Measurements from ENCODE around the gene CHRNB1.
A peak's percentile ranks its signal among the peaks of the same experiment; 100 is the strongest.
"Not testable (repeated sequence)": the region's sequence is repeated elsewhere in the genome, so short reads cannot be mapped to it uniquely, and the experiment has no call there.

Gene CHRNB1

GRCh38 chr17:7482742-7483088 lies 37.9 kb downstream of the CHRNB1 start:
- peaks cover 31% of the 10 kb centered on the region for H3K79me1 ChIP-seq (ENCODE audit: low read length)
- H2BK120ac ChIP-seq (ENCODE audit: insufficient read depth, low read length, poor library complexity); H2BK12ac ChIP-seq (ENCODE audit: low read length); H3K27me3 ChIP-seq (ENCODE audit: insufficient read depth, low read length); H3K4ac ChIP-seq (ENCODE audit: low read depth, low read length); H2BK5ac ChIP-seq (ENCODE audit: low read depth, low read length, poor library complexity); H4K12ac ChIP-seq (ENCODE audit: low read depth, low read length); H3K23ac ChIP-seq (ENCODE audit: low read length); DNase-seq; H3K4me2 ChIP-seq (ENCODE audit: low read length); H3K27ac ChIP-seq (ENCODE audit: low read depth, low read length); H3K4me3 ChIP-seq (ENCODE audit: low read depth, low read length); H3K9ac ChIP-seq (ENCODE audit: low read length); H3K36me3 ChIP-seq (ENCODE audit: control insufficient read depth in 1 of 2, insufficient read depth in 2 of 2, low read length in 2 of 2); H2AFZ ChIP-seq (ENCODE audit: insufficient read depth, low read length, poor library complexity); H3K9me3 ChIP-seq (ENCODE audit: insufficient read depth, low read depth, low read length): not testable (repeated sequence)
- H3K79me2 ChIP-seq (ENCODE audit: control insufficient read depth, insufficient read depth, low read length, poor library complexity): peaks cover 32% of the 10 kb centered on the region
- peak overlapping the region; percentile 96 for H4K91ac ChIP-seq (ENCODE audit: low read depth, low read length)
- H4K8ac ChIP-seq (ENCODE audit: low read depth, low read length): peak overlapping the region; percentile 98
- peak overlapping the region; percentile 99 for H3K18ac ChIP-seq (ENCODE audit: low read length)
- H2AK5ac ChIP-seq (ENCODE audit: low read length): peak overlapping the region; percentile 97
- H3K14ac ChIP-seq (ENCODE audit: low read length): peak overlapping the region; percentile 5
- peaks cover 27 to 29% of the 10 kb centered on the region in 2 experiments for H3K4me1 ChIP-seq (ENCODE audit: control insufficient read depth in 1 of 2, insufficient read depth in 2 of 2, low read length in 2 of 2)
- no CpG with 5 or more reads among the region's 6 CpGs for WGBS (ENCODE audit: extremely low coverage, insufficient coverage, insufficient read length)

- Histone ChIP-seq H3K4me3 (ENCODE audit: low read depth, low read length) (peak overlapping the region; percentile 76), H3K79me1 (ENCODE audit: low read length) (peaks cover 29% of the 10 kb centered on the region), H3K27me3 (ENCODE audit: insufficient read depth, low read length) (no peaks in the 10 kb centered on the region), H3K18ac (ENCODE audit: low read length) (peak overlapping the region; percentile 99), H4K12ac (ENCODE audit: low read depth, low read length) (peak overlapping the region; percentile 98), H3K27ac (ENCODE audit: low read depth, low read length) (peak overlapping the region; percentile 97), H4K91ac (ENCODE audit: low read depth, low read length) (peak overlapping the region; percentile 96), H3K14ac (ENCODE audit: low read length) (peak overlapping the region; percentile 99), H4K8ac (ENCODE audit: low read depth, low read length) (peak overlapping the region; percentile 98), H2BK12ac (ENCODE audit: low read length) (peak overlapping the region; percentile 73), H2BK120ac (ENCODE audit: insufficient read depth, low read length, poor library complexity) (peak overlapping the region; percentile 94), H2AFZ (ENCODE audit: insufficient read depth, low read length, poor library complexity) (peak overlapping the region; percentile 97), H3K4ac (ENCODE audit: low read depth, low read length) (peak overlapping the region; percentile 85), H3K79me2 (ENCODE audit: control insufficient read depth, insufficient read depth, low read length, poor library complexity) (peaks cover 32% of the 10 kb centered on the region), H3K4me2 (ENCODE audit: low read length) (peak overlapping the region; percentile 77), H2AK5ac (ENCODE audit: low read length) (peak overlapping the region; percentile 97), H3K9ac (ENCODE audit: low read length) (peak overlapping the region; percentile 88), H3K23ac (ENCODE audit: low read length) (no peak overlapping the region), H2BK5ac (ENCODE audit: low read depth, low read length, poor library complexity) (peak overlapping the region; percentile 97), H3K36me3 (ENCODE audit: control insufficient read depth in 1 of 2, insufficient read depth in 2 of 2, low read length in 2 of 2) (no peaks in the 10 kb centered on the region), H3K4me1 (ENCODE audit: control insufficient read depth in 1 of 2, insufficient read depth in 2 of 2, low read length in 2 of 2) (peaks cover 20 to 21% of the 10 kb centered on the region in 2 experiments), H3K9me3 (ENCODE audit: insufficient read depth, low read depth, low read length) (no peaks in the 10 kb centered on the region)
- peak; percentile 89 to 91 for DNase-seq
- no CpG with 5 or more reads among the region's 38 CpGs for WGBS (ENCODE audit: extremely low coverage, insufficient coverage, insufficient read length)
Measured at GRCh38 chr17:7483255-7484066, 38.6 kb downstream of the CHRNB1 start.

GRCh38 chr17:7484067-7484918 lies 39.4 kb downstream of the CHRNB1 start, which contains the start of gene POLR2A:
Gene POLR2A, plus strand, starts transcription at chr17:7484366.
- no peaks in the 10 kb centered on the region for H3K36me3 ChIP-seq (ENCODE audit: control insufficient read depth in 1 of 2, insufficient read depth in 2 of 2, low read length in 2 of 2)
- peak within 1 kb of the TSS; percentile 98 for H4K8ac ChIP-seq (ENCODE audit: low read depth, low read length)
- peak within 1 kb of the TSS; percentile 96 for H4K91ac ChIP-seq (ENCODE audit: low read depth, low read length)
- H2BK120ac ChIP-seq (ENCODE audit: insufficient read depth, low read length, poor library complexity): peak within 1 kb of the TSS; percentile 94
- H4K12ac ChIP-seq (ENCODE audit: low read depth, low read length): peak within 1 kb of the TSS; percentile 98
- peak within 1 kb of the TSS; percentile 99 for H3K18ac ChIP-seq (ENCODE audit: low read length)
- H3K79me1 ChIP-seq (ENCODE audit: low read length): peaks cover 21% of the 10 kb centered on the region
- H2AK5ac ChIP-seq (ENCODE audit: low read length): peak within 1 kb of the TSS; percentile 97
- no peaks in the 10 kb centered on the region for H3K9me3 ChIP-seq (ENCODE audit: insufficient read depth, low read depth, low read length)
- H3K27ac ChIP-seq (ENCODE audit: low read depth, low read length): peak within 1 kb of the TSS; percentile 97
- H3K79me2 ChIP-seq (ENCODE audit: control insufficient read depth, insufficient read depth, low read length, poor library complexity): peaks cover 25% of the 10 kb centered on the region
- H3K4me3 ChIP-seq (ENCODE audit: low read depth, low read length): peak within 1 kb of the TSS; percentile 81
- H3K27me3 ChIP-seq (ENCODE audit: insufficient read depth, low read length): no peaks in the 10 kb centered on the region
- peak within 1 kb of the TSS; percentile 97 for H2BK5ac ChIP-seq (ENCODE audit: low read depth, low read length, poor library complexity)
- peak; percentile 96 to 99 for DNase-seq
- peak within 1 kb of the TSS; percentile 97 for H2AFZ ChIP-seq (ENCODE audit: insufficient read depth, low read length, poor library complexity)
- H2BK12ac ChIP-seq (ENCODE audit: low read length): peak within 1 kb of the TSS; percentile 73
- H3K4me2 ChIP-seq (ENCODE audit: low read length): peak within 1 kb of the TSS; percentile 97
- peak within 1 kb of the TSS; percentile 88 for H3K9ac ChIP-seq (ENCODE audit: low read length)
- no peak within 1 kb of the TSS for H3K23ac ChIP-seq (ENCODE audit: low read length)
- WGBS (ENCODE audit: extremely low coverage, insufficient coverage, insufficient read length): no CpG with 5 or more reads among the region's 64 CpGs
- peaks cover 17 to 18% of the 10 kb centered on the region in 2 experiments for H3K4me1 ChIP-seq (ENCODE audit: control insufficient read depth in 1 of 2, insufficient read depth in 2 of 2, low read length in 2 of 2)
- H3K14ac ChIP-seq (ENCODE audit: low read length): peak within 1 kb of the TSS; percentile 99
- H3K4ac ChIP-seq (ENCODE audit: low read depth, low read length): peak within 1 kb of the TSS; percentile 92

GRCh38 chr17:7484919-7485377 lies 40.1 kb downstream of the CHRNB1 start:
- peak in 1 of 2 donors; percentile 45 for DNase-seq
- H2BK5ac ChIP-seq (ENCODE audit: low read depth, low read length, poor library complexity): peak overlapping the region; percentile 45
- H3K36me3 ChIP-seq (ENCODE audit: control insufficient read depth in 1 of 2, insufficient read depth in 2 of 2, low read length in 2 of 2): peaks cover 3% of the 10 kb centered on the region in 2 experiments
- no peak overlapping the region for H3K18ac ChIP-seq (ENCODE audit: low read length)
- no peak overlapping the region for H2BK12ac ChIP-seq (ENCODE audit: low read length)
- H3K9me3 ChIP-seq (ENCODE audit: insufficient read depth, low read depth, low read length): no peaks in the 10 kb centered on the region
- H3K79me1 ChIP-seq (ENCODE audit: low read length): peaks cover 16% of the 10 kb centered on the region
- H3K4me3 ChIP-seq (ENCODE audit: low read depth, low read length): peak overlapping the region; percentile 81
- H4K91ac ChIP-seq (ENCODE audit: low read depth, low read length): peak overlapping the region; percentile 49
- H3K27ac ChIP-seq (ENCODE audit: low read depth, low read length): peak overlapping the region; percentile 29
- H3K9ac ChIP-seq (ENCODE audit: low read length): peak overlapping the region; percentile 71
- peak overlapping the region; percentile 61 for H4K8ac ChIP-seq (ENCODE audit: low read depth, low read length)
- H2AK5ac ChIP-seq (ENCODE audit: low read length): peak overlapping the region; percentile 22
- peaks cover 15 to 16% of the 10 kb centered on the region in 2 experiments for H3K4me1 ChIP-seq (ENCODE audit: control insufficient read depth in 1 of 2, insufficient read depth in 2 of 2, low read length in 2 of 2)
- H3K23ac ChIP-seq (ENCODE audit: low read length): no peak overlapping the region
- H3K4me2 ChIP-seq (ENCODE audit: low read length): peak overlapping the region; percentile 97
- no peaks in the 10 kb centered on the region for H3K27me3 ChIP-seq (ENCODE audit: insufficient read depth, low read length)
- H3K14ac ChIP-seq (ENCODE audit: low read length): peak overlapping the region; percentile 80
- peak overlapping the region; percentile 23 for H2AFZ ChIP-seq (ENCODE audit: insufficient read depth, low read length, poor library complexity)
- no CpG with 5 or more reads among the region's 19 CpGs for WGBS (ENCODE audit: extremely low coverage, insufficient coverage, insufficient read length)
- peak overlapping the region; percentile 92 for H3K4ac ChIP-seq (ENCODE audit: low read depth, low read length)
- peaks cover 24% of the 10 kb centered on the region for H3K79me2 ChIP-seq (ENCODE audit: control insufficient read depth, insufficient read depth, low read length, poor library complexity)
- H2BK120ac ChIP-seq (ENCODE audit: insufficient read depth, low read length, poor library complexity): no peak overlapping the region
- no peak overlapping the region for H4K12ac ChIP-seq (ENCODE audit: low read depth, low read length)

All from trophoblast cell (in vitro differentiated cells and primary cell).